T-helper 2 cell treated with Interferon-gamma antibody and Interleukin-4, amounts not matched to agents 5 μg/mL and 100 μg/mL, for 36 hours (primary cell): Measurements from ENCODE around the gene SSTR3.
A peak's percentile ranks its signal among the peaks of the same experiment; 100 is the strongest.

Source experiments
- DNase-seq: peaks from one replicate; pipeline ENCODE4 v3.0.0; 2021; ENCODE audit warnings: low spot score
- H3K27ac Mint-ChIP-seq: one replicate; pipeline ENCODE4 v1.8.0; 2021; ENCODE audit warnings: mild to moderate bottlenecking, mixed read lengths
- H3K27me3 Mint-ChIP-seq: one replicate; pipeline ENCODE4 v1.8.0; 2021; ENCODE audit warnings: low read depth, mixed read lengths
- H3K36me3 Mint-ChIP-seq: one replicate; pipeline ENCODE4 v1.8.0; 2021; ENCODE audit warnings: low read depth, mixed read lengths
- H3K4me1 Mint-ChIP-seq: one replicate; pipeline ENCODE4 v1.8.0; 2021; ENCODE audit warnings: low read depth, mixed read lengths
- H3K4me3 Mint-ChIP-seq: one replicate; pipeline ENCODE4 v1.8.0; 2022; ENCODE audit warnings: mild to moderate bottlenecking, moderate library complexity, mixed read lengths
- H3K9me3 Mint-ChIP-seq: one replicate; pipeline ENCODE4 v1.8.0; 2021; ENCODE audit warnings: mixed read lengths

The SSTR3 gene

GRCh38 chr22:37164505-37164887 is 47.8 kb downstream of the SSTR3 start:
- H3K9me3 Mint-ChIP-seq = no peaks in the 10 kb centered on the region

DNA sequence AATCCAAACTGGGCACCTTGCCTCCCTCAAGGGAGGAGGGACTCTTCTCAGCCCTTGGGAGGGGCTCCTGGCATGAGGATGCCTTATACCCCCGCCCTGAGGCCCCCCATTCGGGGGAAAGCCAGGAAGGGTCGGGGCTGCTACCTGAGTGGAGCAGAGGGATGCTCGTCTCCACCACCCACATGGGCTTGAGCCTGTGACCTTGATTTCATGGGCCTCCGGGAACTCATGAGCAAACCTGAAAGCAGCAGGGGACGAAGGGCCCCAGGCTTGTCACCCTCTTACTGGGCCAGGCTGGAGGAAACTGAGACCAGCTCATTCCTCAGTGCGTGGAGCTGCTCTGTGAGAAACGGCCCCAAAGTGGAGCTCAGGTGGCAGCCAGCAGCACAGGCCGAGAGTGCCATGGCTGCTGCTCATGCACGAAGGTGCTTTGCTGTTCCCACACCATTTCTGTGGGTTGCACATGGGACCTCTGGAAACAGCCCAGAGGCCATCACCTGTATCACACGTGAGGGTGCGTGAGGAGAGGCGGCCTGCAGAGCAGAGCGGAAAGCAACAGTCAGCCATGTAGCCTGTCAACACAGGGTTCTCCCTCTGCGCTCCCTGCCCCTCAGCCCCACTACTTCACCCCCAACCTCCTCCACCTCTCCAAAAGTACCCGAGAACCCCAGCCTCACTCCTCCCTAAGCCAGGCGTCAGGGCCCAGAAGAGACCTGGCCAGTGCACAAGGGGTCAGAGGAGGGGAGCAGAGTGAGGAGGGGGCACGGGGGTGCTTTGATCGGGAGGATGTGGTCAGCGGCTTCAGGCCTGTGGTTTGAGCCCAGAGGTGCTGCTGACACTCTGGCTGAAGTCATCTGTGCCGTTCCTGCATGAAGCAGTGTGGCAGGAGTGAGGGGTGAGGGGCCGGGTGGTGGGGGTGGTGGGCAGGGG is 48.4 kb downstream of the SSTR3 start:
- H3K4me3 Mint-ChIP-seq = peak overlapping the region; percentile 74
- DNase-seq = peak; percentile 88

More at GRCh38 chr22:37164505-37164887, 47.8 kb downstream of the SSTR3 start:
- Mint-ChIP-seq H3K27me3 (no peaks in the 10 kb centered on the region), H3K4me3 (peak overlapping the region; percentile 74), H3K27ac (peak overlapping the region; percentile 97), H3K36me3 (no peaks in the 10 kb centered on the region), H3K4me1 (peaks cover 76% of the 10 kb centered on the region)
- DNase-seq = no peak

GRCh38 chr22:37163096-37163489 is 49.2 kb downstream of the SSTR3 start:
- H3K27me3 Mint-ChIP-seq = no peaks in the 10 kb centered on the region
- H3K4me1 Mint-ChIP-seq = peaks cover 78% of the 10 kb centered on the region
- peak overlapping the region; percentile 97 for H3K27ac Mint-ChIP-seq
- H3K9me3 Mint-ChIP-seq = no peaks in the 10 kb centered on the region
- H3K4me3 Mint-ChIP-seq = peak overlapping the region; percentile 74
- H3K36me3 Mint-ChIP-seq = no peaks in the 10 kb centered on the region
- DNase-seq = no peak

More for the DNA sequence above, 48.4 kb downstream of the SSTR3 start:
- no peaks in the 10 kb centered on the region for H3K36me3 Mint-ChIP-seq
- peak overlapping the region; percentile 97 for H3K27ac Mint-ChIP-seq
- H3K27me3 Mint-ChIP-seq = no peaks in the 10 kb centered on the region
- no peaks in the 10 kb centered on the region for H3K9me3 Mint-ChIP-seq
- H3K4me1 Mint-ChIP-seq = peaks cover 79% of the 10 kb centered on the region

- peak overlapping the region; percentile 97 for H3K27ac Mint-ChIP-seq
- H3K9me3 Mint-ChIP-seq = no peaks in the 10 kb centered on the region
- H3K4me3 Mint-ChIP-seq = peak overlapping the region; percentile 74
- DNase-seq = peak; percentile 88
- no peaks in the 10 kb centered on the region for H3K36me3 Mint-ChIP-seq
- H3K4me1 Mint-ChIP-seq = peaks cover 78% of the 10 kb centered on the region
- H3K27me3 Mint-ChIP-seq = no peaks in the 10 kb centered on the region
Measured at GRCh38 chr22:37162221-37163095, 49.8 kb downstream of the SSTR3 start.

- H3K9me3 Mint-ChIP-seq = no peaks in the 10 kb centered on the region
- H3K27me3 Mint-ChIP-seq = no peaks in the 10 kb centered on the region
- H3K27ac Mint-ChIP-seq = peak overlapping the region; percentile 97
- no peaks in the 10 kb centered on the region for H3K36me3 Mint-ChIP-seq
- H3K4me1 Mint-ChIP-seq = peaks cover 73% of the 10 kb centered on the region
- peak; percentile 40 for DNase-seq
- peak overlapping the region; percentile 74 for H3K4me3 Mint-ChIP-seq
Measured at GRCh38 chr22:37161443-37161842, 50.8 kb downstream of the SSTR3 start.

DNA sequence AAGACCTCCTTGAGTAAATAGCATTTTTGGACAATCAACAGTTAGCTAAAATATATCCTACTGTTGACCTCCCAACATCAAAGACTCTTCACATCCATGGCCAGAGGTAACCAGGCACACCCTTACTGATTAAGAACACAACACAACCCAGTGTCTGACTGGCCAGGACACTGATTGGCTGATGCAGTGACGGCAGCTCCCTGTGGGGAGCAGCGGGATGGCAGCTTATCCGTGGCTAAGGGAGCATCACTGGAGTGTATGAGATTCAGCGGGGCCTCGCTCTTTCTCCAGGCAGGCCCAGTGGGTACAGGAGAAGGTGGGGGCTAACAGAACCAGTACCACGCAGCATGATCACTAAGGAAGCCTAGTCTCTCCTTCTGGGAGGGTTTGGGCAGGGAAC is 52.2 kb downstream of the SSTR3 start:
- Mint-ChIP-seq H3K9me3 (no peaks in the 10 kb centered on the region), H3K4me1 (peaks cover 71% of the 10 kb centered on the region), H3K4me3 (peak overlapping the region; percentile 1), H3K27ac (peak overlapping the region; percentile 62), H3K36me3 (no peaks in the 10 kb centered on the region), H3K27me3 (no peaks in the 10 kb centered on the region)
- DNase-seq = no peak

DNA sequence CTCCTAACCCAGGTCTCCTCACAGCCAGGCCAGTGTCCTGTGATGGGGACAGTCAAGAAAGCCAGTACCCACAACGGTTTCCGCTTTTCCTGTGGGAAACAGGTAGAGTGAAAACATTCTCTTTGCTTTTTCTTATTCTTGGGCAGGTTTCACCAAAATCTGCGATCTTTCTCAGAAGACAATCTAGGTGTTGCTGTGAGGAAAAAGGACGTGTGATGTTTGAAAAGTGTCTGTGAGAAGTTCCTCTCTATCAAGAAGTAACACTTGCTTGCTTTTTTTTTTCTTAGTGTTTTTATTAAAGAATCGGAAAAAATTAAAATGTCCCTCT is 53.4 kb downstream of the SSTR3 start:
- Mint-ChIP-seq H3K27me3 (no peaks in the 10 kb centered on the region), H3K36me3 (no peaks in the 10 kb centered on the region), H3K4me1 (peaks cover 66% of the 10 kb centered on the region), H3K4me3 (no peak overlapping the region), H3K27ac (peak overlapping the region; percentile 31), H3K9me3 (no peaks in the 10 kb centered on the region)
- DNase-seq = no peak

DNA sequence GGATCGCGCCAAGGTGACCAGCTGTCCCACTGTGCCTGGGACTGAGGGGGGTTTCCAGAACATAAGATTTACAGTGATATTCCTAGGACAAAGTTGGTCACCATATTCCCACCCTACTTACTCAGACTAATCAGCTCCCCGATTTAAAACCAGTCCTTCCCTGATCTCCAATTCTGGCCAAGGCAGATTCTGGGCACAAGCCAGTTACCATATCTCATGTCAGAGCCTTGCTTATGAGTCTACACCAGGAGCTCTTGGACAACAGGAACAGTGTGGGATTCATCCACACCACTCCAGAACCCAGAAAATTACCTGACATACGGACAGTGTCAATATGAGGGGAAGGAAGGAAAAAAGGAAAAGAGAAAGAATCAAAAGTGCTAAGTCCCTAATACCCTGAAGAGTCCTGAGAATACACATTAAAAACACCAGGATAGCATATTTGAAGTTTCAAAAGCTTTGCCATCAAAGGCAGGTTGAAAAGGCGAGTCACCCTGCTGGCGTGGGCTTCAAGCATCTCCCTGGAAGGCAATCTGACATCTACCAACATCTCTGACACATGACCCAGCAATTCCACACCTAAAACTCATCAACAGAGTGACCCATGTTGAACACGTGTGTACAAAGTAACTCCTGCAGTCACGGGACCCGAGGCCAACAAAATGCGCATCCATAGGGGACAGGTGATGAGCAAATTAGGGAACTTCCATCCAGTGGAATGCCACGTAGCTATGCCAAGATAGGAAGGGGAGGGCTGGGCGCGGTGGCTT is 54.6 kb downstream of the SSTR3 start:
- Mint-ChIP-seq H3K4me3 (no peak overlapping the region), H3K27me3 (no peaks in the 10 kb centered on the region), H3K36me3 (no peaks in the 10 kb centered on the region), H3K27ac (peak overlapping the region; percentile 34), H3K9me3 (no peaks in the 10 kb centered on the region), H3K4me1 (peaks cover 55% of the 10 kb centered on the region)
- peak; percentile 42 for DNase-seq

DNA sequence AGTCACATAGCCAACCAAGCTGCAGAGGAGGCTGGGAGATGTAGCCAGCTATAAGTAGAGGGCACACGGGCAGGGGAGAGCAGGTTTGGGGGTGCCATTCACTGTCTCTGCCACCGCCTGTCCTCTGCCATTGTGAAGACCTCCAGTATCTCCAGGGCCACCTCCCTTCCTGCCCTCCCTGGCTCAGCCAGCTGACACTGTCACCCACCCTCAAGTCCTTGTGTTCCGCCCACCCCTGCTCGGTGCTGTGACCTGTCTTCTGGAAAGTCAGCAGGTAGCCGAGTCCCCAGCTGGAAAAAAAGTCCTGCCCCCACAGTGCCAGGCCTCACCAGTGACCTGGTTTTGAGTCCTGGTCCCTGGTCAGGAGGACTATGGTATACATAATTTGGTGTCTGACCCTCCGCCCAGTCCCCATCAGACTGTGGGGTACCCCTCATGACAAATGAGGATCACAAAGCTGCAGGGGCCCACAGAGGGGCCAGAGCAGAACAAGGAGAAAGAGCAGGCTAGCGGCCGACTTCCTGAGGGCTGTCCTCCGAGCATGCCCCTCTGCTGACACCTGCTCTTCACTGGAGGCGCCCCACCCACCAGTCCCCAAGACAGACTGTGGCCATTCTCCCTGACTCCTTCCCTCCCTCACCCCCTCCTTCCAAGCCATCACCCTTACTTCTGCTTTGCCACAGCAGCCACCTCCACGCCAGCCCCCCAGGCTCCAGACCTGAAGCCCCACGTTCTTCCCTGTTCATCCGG is 55.4 kb downstream of the SSTR3 start:
- H3K27me3 Mint-ChIP-seq = no peaks in the 10 kb centered on the region
- H3K36me3 Mint-ChIP-seq = peaks cover under 1% of the 10 kb centered on the region
- peaks cover 50% of the 10 kb centered on the region for H3K4me1 Mint-ChIP-seq
- no peak for DNase-seq
- H3K4me3 Mint-ChIP-seq = no peak overlapping the region
- peak overlapping the region; percentile 34 for H3K27ac Mint-ChIP-seq
- no peaks in the 10 kb centered on the region for H3K9me3 Mint-ChIP-seq

DNA sequence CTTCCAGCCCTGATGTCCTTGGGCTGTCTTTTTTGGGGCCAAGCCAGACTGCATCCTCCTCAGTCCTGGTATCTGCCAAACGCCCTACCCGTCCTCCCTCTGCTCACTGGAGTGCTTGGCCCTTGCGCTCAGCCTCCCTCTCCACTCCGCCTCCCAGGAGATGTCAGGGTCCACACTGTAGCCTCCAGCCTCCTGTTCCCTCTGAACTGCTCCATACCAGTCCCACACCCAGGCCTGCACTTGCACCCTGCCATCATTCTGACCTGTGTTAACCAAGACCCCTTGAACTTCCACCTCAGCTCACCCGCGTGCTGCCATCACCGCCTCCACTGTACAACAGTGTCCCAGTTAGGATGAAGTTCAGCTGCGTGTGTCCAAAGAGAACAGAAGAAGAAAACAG is 56.3 kb downstream of the SSTR3 start:
- Mint-ChIP-seq H3K4me1 (peaks cover 47% of the 10 kb centered on the region), H3K36me3 (peaks cover 5% of the 10 kb centered on the region), H3K9me3 (peaks cover 2% of the 10 kb centered on the region), H3K27ac (no peak overlapping the region), H3K4me3 (no peak overlapping the region), H3K27me3 (no peaks in the 10 kb centered on the region)
- no peak for DNase-seq

- Mint-ChIP-seq H3K36me3 (peaks cover 8% of the 10 kb centered on the region), H3K27ac (peak overlapping the region; percentile 59), H3K27me3 (no peaks in the 10 kb centered on the region), H3K9me3 (peaks cover 8% of the 10 kb centered on the region), H3K4me3 (no peak overlapping the region), H3K4me1 (peaks cover 52% of the 10 kb centered on the region)
- peak; percentile 37 for DNase-seq
Measured at GRCh38 chr22:37154925-37155712, 57.2 kb downstream of the SSTR3 start.
